DOHH2 (cell line): ENCODE measurements around the gene TBPL1.

Experiments used
- H3F3A ChIP-seq: fragments of 200-600 bp; sonication (generic), shearing (Covaris generic); 2 replicates; pipeline ENCODE4 v1.6.0; 2016; ENCODE audit warnings: antibody characterized with exemption, mild to moderate bottlenecking; ENCODE audit not compliant: control insufficient read depth, insufficient read depth
- H3K27ac ChIP-seq: fragments of 200-600 bp; sonication (generic); 2 replicates; pipeline ENCODE4 v1.5.1; 2014; ENCODE audit warnings: low read depth, mild to moderate bottlenecking, low read length, moderate library complexity
- H3K27me3 ChIP-seq: fragments of 200-600 bp; sonication (generic); 2 replicates; pipeline ENCODE4 v1.6.1; 2014; ENCODE audit warnings: mild to moderate bottlenecking, low read length, mixed read lengths; ENCODE audit not compliant: control insufficient read depth
- H3K36me3 ChIP-seq: fragments of 200-600 bp; sonication (generic); 2 replicates; pipeline ENCODE4 v1.6.1; 2014; ENCODE audit warnings: mild to moderate bottlenecking, low read length, moderate library complexity, mixed read lengths; ENCODE audit not compliant: control insufficient read depth
- H3K4me1 ChIP-seq: fragments of 200-600 bp; sonication (generic); 2 replicates; pipeline ENCODE4 v1.6.1; 2014; ENCODE audit warnings: mild to moderate bottlenecking, low read length, mixed read lengths; ENCODE audit not compliant: control insufficient read depth
- H3K4me2 ChIP-seq: fragments of 200-600 bp; sonication (generic); 2 replicates; pipeline ENCODE4 v1.6.0; 2014; ENCODE audit warnings: mild to moderate bottlenecking, low read length, moderate library complexity
- H3K4me3 ChIP-seq: fragments of 200-600 bp; sonication (generic); 2 replicates; pipeline ENCODE4 v1.5.1; 2014; ENCODE audit warnings: mild to moderate bottlenecking, low read length, mixed read lengths
- H3K79me2 ChIP-seq: fragments of 200-600 bp; sonication (generic); 2 replicates; pipeline ENCODE4 v1.6.1; 2014; ENCODE audit warnings: mild to moderate bottlenecking, low read length, mixed read lengths; ENCODE audit not compliant: control insufficient read depth
- H3K9me2 ChIP-seq: fragments of 200-600 bp; sonication (generic); replicated peaks from 2 replicates; pipeline ENCODE4 v1.6.1; 2014; ENCODE audit warnings: mild to moderate bottlenecking, low read length, mixed read lengths; ENCODE audit not compliant: control insufficient read depth
- H3K9me3 ChIP-seq: fragments of 200-600 bp; sonication (generic); 2 replicates; pipeline ENCODE4 v1.6.1; 2014; ENCODE audit warnings: antibody characterized with exemption, low read length, mixed read lengths; ENCODE audit not compliant: control insufficient read depth, insufficient read depth
- H4K20me1 ChIP-seq: fragments of 200-600 bp; sonication (generic); 2 replicates; pipeline ENCODE4 v1.6.0; 2014; ENCODE audit warnings: low read depth, mild to moderate bottlenecking, antibody characterized with exemption, low read length, moderate library complexity; ENCODE audit not compliant: control insufficient read depth, insufficient read depth
- EZH2phosphoT487 ChIP-seq: fragments of 200-600 bp; sonication (generic); IDR thresholded peaks from 2 replicates; pipeline ENCODE4 v1.6.1; 2017; ENCODE audit warnings: borderline replicate concordance, mild to moderate bottlenecking, antibody characterized with exemption, low read length, moderate library complexity, mixed read lengths
- TF ChIP-seq, protein P1 (sequence below): fragments of 200-600 bp; sonication (generic); IDR thresholded peaks from one replicate; pipeline ENCODE4 v1.5.1; 2014; ENCODE audit warnings: antibody characterized with exemption, mild to moderate bottlenecking, low read depth, low read length; ENCODE audit not compliant: poor library complexity, severe bottlenecking

Gene TBPL1

DNA sequence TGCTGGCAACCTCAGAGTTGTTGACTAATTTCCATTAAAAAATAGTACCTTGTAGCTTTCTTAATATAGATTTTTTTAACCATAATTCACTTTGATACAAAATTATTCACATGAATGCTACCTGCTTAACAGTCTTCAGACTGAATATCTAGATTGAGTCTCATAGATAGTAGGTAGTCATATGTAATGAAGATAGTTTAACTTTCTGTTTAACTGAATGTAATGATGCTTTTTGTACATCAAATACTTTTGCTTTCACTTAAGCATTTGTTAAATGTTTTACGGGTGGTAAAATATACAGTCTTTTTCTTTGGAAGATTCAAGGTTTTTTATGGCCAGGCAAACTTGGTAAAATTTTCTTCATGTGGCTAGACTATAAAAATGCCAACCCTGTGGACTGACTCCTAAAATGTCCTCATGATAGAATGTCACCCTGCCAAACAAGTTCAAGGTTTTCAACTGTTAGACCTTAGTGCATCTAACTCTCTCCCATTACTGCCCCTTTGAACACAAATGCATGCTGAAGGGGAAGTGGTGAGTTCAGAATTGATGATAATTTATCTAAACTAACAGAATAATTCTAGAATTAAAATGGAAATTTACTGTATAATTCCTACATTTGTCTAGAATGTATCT, 16.4 kb downstream of the TBPL1 start:
- peaks cover 21% of the 10 kb centered on the region; the same call in 1 of the 2 replicates for H4K20me1 ChIP-seq
- TF ChIP-seq EZH2phosphoT487: no peak
- TF ChIP-seq, protein P1, sequence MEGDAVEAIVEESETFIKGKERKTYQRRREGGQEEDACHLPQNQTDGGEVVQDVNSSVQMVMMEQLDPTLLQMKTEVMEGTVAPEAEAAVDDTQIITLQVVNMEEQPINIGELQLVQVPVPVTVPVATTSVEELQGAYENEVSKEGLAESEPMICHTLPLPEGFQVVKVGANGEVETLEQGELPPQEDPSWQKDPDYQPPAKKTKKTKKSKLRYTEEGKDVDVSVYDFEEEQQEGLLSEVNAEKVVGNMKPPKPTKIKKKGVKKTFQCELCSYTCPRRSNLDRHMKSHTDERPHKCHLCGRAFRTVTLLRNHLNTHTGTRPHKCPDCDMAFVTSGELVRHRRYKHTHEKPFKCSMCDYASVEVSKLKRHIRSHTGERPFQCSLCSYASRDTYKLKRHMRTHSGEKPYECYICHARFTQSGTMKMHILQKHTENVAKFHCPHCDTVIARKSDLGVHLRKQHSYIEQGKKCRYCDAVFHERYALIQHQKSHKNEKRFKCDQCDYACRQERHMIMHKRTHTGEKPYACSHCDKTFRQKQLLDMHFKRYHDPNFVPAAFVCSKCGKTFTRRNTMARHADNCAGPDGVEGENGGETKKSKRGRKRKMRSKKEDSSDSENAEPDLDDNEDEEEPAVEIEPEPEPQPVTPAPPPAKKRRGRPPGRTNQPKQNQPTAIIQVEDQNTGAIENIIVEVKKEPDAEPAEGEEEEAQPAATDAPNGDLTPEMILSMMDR: no peak
- no peaks in the 10 kb centered on the region for H3K9me3 ChIP-seq
- no peak overlapping the region for H3K27ac ChIP-seq
- no peak overlapping the region for H3K4me3 ChIP-seq
- H3K79me2 ChIP-seq: peaks cover 95% of the 10 kb centered on the region
- H3K9me2 ChIP-seq: no peaks in the 10 kb centered on the region
- no peaks in the 10 kb centered on the region for H3K36me3 ChIP-seq
- H3K4me2 ChIP-seq: no peak overlapping the region
- peaks cover 6% of the 10 kb centered on the region; the same call in 1 of the 2 replicates for H3F3A ChIP-seq
- H3K4me1 ChIP-seq: peaks cover 33% of the 10 kb centered on the region
- H3K27me3 ChIP-seq: no peaks in the 10 kb centered on the region

DNA sequence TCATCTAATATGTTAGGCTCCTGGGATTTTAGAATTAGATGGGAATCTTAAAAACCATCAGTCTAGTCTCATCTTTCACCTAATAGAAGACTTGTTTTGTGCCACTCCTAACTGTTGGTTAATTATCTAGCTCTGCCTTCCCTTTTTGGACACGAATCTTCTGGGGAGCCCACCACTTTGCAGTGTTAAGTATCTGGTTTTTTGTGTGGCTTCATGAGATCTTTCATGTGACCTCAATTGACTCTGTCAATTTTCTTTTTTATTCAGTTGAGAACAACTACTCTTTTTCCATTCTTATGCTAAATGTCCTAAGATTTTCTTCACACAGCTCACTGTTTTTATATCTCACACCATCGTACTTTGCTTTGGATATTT, 16.9 kb downstream of the TBPL1 start:
- Histone ChIP-seq H3K4me3 (no peak overlapping the region), H3K27me3 (no peaks in the 10 kb centered on the region), H3K9me2 (no peaks in the 10 kb centered on the region), H3F3A (peaks cover 6% of the 10 kb centered on the region; the same call in 1 of the 2 replicates), H3K79me2 (peaks cover 94% of the 10 kb centered on the region), H3K4me2 (no peak overlapping the region), H3K9me3 (no peaks in the 10 kb centered on the region), H3K36me3 (no peaks in the 10 kb centered on the region), H4K20me1 (peaks cover 20% of the 10 kb centered on the region; the same call in 1 of the 2 replicates), H3K4me1 (peaks cover 28% of the 10 kb centered on the region), H3K27ac (no peak overlapping the region)
- no peak for TF ChIP-seq EZH2phosphoT487
- TF ChIP-seq, protein P1: no peak

DNA sequence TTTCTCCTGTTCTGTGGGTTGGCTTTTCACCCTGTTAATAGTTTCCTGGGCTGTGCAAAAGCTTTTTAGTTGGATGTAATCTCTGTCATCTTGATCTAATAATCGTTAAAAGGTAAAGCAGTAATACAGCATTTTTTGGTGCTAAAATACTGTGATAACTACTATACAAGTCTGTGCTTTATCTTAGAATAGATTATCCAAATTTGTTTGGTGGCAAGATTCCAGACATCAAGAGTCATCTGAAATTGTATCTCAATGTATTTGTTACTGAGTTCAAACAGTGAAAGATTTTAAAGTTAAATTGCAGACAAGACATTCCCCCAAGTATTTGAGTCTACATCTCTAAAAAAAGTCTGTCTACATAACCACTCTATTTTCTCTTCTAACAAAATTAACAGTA, 18.8 kb downstream of the TBPL1 start:
- no peaks in the 10 kb centered on the region for H3K9me2 ChIP-seq
- H3F3A ChIP-seq: peaks cover 6% of the 10 kb centered on the region; the same call in 1 of the 2 replicates
- H3K79me2 ChIP-seq: peaks cover 92% of the 10 kb centered on the region
- H3K36me3 ChIP-seq: no peaks in the 10 kb centered on the region
- peaks cover 9% of the 10 kb centered on the region for H3K4me1 ChIP-seq
- no peak overlapping the region for H3K27ac ChIP-seq
- H3K9me3 ChIP-seq: no peaks in the 10 kb centered on the region
- H3K27me3 ChIP-seq: no peaks in the 10 kb centered on the region
- H3K4me3 ChIP-seq: no peak overlapping the region
- TF ChIP-seq, protein P1: no peak
- peaks cover 14% of the 10 kb centered on the region; the same call in 1 of the 2 replicates for H4K20me1 ChIP-seq
- no peak overlapping the region for H3K4me2 ChIP-seq
